GM12878 (cell line): Measurements from ENCODE around the gene SUB1.

ENCODE experiments used
- EGR1 ChIP-seq, 2 experiments: IDR thresholded peaks; 1 replicate in 1 of 2; 2 replicates in 1 of 2; pipeline ENCODE4 v1.6.1; 2011 to 2012; ENCODE audit warnings: low read depth in 2 of 2, low read length in 2 of 2, borderline replicate concordance in 1 of 2, mild to moderate bottlenecking in 1 of 2, moderate library complexity in 1 of 2
- EP300 ChIP-seq, 2 experiments: fragments of 150-350 bp in 1 of 2; IDR thresholded peaks; 2 replicates each; pipeline ENCODE4 v1.6.1; 2011 to 2012; ENCODE audit warnings: low read depth in 2 of 2, low read length in 2 of 2, borderline replicate concordance in 1 of 2, improper control_type of control experiment in 1 of 2, inconsistent platforms in 1 of 2; ENCODE audit not compliant: control insufficient read depth in 1 of 2
- EZH2 ChIP-seq: IDR thresholded peaks from 2 replicates; pipeline ENCODE4 v1.6.1; 2012; ENCODE audit warnings: low read depth, mild to moderate bottlenecking, control low read depth, inconsistent platforms, low read length, borderline replicate concordance; ENCODE audit not compliant: control insufficient read depth
- GABPA ChIP-seq: IDR thresholded peaks from 2 replicates; pipeline ENCODE4 v1.6.1; 2014; ENCODE audit warnings: antibody characterized with exemption, low read depth, mild to moderate bottlenecking, inconsistent platforms
- IRF4 ChIP-seq: IDR thresholded peaks from 2 replicates; pipeline ENCODE4 v1.6.1; 2011; ENCODE audit warnings: low read depth, low read length
- MYC ChIP-seq: IDR thresholded peaks from 2 replicates; pipeline ENCODE4 v1.6.1; 2011; ENCODE audit warnings: mild to moderate bottlenecking, low read length, moderate library complexity, inconsistent platforms; ENCODE audit not compliant: insufficient read depth, insufficient replicate concordance, insufficient read length, severe bottlenecking
- RBBP5 ChIP-seq: fragments of 200-600 bp; sonication (generic); conservative IDR thresholded peaks from 2 replicates; pipeline ENCODE4 v1.6.1; 2016
- SMARCA5 ChIP-seq: fragments of 450-650 bp; IDR thresholded peaks from 2 replicates; pipeline ENCODE4 v1.6.1; 2017; ENCODE audit warnings: mild to moderate bottlenecking
- TF ChIP-seq, protein P1 (sequence below): IDR thresholded peaks from 2 replicates; pipeline ENCODE4 v1.6.1; 2011; ENCODE audit warnings: low read depth, low read length, improper control_type of control experiment, borderline replicate concordance
- TF ChIP-seq, protein P2 (sequence below): fragments of 450-650 bp; IDR thresholded peaks from 2 replicates; pipeline ENCODE4 v1.6.1; 2017; ENCODE audit warnings: mild to moderate bottlenecking

DNA sequence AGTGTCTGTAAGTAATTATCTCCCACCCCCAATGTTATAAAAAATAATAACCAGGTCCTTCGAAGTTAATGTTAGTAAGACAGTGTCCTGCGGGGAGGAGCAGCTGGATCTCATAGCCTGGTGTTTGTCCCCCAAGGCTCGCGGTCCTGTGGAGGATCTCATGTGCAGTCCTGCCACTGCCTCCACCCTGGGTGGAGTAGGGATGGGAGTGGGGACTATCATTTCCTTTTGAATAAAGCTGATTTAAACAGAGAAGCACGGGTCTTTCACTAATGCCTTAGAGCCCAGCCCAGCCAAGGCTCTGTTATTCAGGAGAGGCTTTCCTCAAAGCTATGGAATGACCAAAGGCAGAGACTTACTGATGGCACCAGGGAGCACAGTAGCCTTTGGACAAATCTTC is 40.2 kb downstream of the SUB1 start:
- TF ChIP-seq, protein P1, sequence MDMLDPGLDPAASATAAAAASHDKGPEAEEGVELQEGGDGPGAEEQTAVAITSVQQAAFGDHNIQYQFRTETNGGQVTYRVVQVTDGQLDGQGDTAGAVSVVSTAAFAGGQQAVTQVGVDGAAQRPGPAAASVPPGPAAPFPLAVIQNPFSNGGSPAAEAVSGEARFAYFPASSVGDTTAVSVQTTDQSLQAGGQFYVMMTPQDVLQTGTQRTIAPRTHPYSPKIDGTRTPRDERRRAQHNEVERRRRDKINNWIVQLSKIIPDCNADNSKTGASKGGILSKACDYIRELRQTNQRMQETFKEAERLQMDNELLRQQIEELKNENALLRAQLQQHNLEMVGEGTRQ: no peak
- TF ChIP-seq MYC: no peak
- no peak for TF ChIP-seq IRF4
- TF ChIP-seq, protein P2, sequence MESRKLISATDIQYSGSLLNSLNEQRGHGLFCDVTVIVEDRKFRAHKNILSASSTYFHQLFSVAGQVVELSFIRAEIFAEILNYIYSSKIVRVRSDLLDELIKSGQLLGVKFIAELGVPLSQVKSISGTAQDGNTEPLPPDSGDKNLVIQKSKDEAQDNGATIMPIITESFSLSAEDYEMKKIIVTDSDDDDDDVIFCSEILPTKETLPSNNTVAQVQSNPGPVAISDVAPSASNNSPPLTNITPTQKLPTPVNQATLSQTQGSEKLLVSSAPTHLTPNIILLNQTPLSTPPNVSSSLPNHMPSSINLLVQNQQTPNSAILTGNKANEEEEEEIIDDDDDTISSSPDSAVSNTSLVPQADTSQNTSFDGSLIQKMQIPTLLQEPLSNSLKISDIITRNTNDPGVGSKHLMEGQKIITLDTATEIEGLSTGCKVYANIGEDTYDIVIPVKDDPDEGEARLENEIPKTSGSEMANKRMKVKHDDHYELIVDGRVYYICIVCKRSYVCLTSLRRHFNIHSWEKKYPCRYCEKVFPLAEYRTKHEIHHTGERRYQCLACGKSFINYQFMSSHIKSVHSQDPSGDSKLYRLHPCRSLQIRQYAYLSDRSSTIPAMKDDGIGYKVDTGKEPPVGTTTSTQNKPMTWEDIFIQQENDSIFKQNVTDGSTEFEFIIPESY: no peak
- no peak for TF ChIP-seq EP300 (IDR thresholded peaks at IDR 0.05; ENCODE audit: borderline replicate concordance in 1 of 2, control insufficient read depth in 1 of 2, low read depth in 2 of 2, low read length in 2 of 2)
- no peak for TF ChIP-seq SMARCA5
- no peak for TF ChIP-seq EGR1 (IDR thresholded peaks at IDR 0.05; ENCODE audit: borderline replicate concordance in 1 of 2, low read depth in 2 of 2, low read length in 2 of 2)
- TF ChIP-seq GABPA: no peak
- no peak for TF ChIP-seq EZH2
- no peak for TF ChIP-seq RBBP5
